Epithelial cell of esophagus (primary cell): Measurements from ENCODE around the gene NFIB.

Experiments used
- DNase-seq: peaks from one replicate; pipeline ENCODE4 v3.0.0; 2010; ENCODE audit warnings: low read depth
- H3K4me3 ChIP-seq: 2 replicates; pipeline ENCODE4 v1.5.1; 2011; ENCODE audit warnings: mild to moderate bottlenecking, low read length, control low read depth
- TF ChIP-seq, protein P1 (sequence below): IDR thresholded peaks from 2 replicates; pipeline ENCODE4 v1.5.1; 2011; ENCODE audit warnings: low read depth, mild to moderate bottlenecking, low read length, control low read depth, inconsistent platforms; ENCODE audit not compliant: insufficient read depth; ENCODE audit errors: missing control alignments

Gene NFIB

DNA sequence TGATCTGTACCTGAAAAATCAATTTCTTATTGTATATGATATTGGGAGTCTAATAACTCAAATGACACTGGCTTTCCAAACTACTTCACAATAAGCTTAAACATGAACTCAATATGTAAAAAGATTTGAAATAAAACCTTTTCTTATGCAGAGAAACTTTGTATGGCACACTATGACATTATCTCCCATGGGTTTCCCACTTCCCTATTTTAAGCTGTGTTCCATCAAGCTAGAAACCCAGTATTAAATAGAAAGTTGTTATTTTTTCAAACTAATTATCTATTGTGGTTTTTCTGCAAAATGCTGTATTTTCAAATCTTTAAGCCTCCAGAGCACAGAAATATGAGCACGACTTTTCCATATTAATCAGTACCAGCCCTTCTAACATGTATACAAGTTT is 174.7 kb downstream of the NFIB start:
- no peak for DNase-seq
- TF ChIP-seq, protein P1, sequence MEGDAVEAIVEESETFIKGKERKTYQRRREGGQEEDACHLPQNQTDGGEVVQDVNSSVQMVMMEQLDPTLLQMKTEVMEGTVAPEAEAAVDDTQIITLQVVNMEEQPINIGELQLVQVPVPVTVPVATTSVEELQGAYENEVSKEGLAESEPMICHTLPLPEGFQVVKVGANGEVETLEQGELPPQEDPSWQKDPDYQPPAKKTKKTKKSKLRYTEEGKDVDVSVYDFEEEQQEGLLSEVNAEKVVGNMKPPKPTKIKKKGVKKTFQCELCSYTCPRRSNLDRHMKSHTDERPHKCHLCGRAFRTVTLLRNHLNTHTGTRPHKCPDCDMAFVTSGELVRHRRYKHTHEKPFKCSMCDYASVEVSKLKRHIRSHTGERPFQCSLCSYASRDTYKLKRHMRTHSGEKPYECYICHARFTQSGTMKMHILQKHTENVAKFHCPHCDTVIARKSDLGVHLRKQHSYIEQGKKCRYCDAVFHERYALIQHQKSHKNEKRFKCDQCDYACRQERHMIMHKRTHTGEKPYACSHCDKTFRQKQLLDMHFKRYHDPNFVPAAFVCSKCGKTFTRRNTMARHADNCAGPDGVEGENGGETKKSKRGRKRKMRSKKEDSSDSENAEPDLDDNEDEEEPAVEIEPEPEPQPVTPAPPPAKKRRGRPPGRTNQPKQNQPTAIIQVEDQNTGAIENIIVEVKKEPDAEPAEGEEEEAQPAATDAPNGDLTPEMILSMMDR, result no peak
- no peak overlapping the region for H3K4me3 ChIP-seq

DNA sequence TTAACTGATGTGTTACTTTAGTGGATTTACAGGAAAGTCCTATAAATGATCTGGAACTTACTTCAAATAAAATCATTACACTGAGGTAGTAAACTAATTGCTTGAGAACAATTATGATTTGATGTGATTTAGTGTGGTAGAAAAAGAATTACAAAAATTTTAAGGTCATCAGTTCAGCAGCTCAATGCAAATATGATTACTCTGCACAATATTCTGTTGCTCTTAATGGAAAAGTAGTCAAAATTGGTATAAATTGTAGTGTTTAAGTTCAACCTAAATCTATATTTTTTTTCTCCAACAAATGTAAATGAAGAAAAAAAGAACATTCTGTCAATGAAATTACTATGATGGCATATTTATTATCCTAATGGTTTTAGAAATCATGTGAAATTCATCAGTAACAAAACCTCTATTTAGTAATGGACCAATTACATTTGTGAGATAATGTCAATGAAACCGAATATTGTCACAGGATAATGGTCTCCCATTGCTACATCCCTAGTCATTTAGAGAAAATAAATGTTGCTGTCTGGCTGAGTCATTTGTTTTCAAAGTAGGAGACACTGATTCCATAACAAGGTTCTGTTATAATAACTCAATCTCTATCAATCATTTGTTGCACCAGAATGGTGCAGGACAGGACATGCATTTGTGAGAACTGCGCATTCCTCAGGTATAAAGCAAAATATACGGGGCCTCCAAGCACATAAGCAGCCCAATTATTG is 177.1 kb downstream of the NFIB start:
- TF ChIP-seq, protein P1, result no peak
- DNase-seq, result peak; percentile 89
- no peak overlapping the region for H3K4me3 ChIP-seq

DNA sequence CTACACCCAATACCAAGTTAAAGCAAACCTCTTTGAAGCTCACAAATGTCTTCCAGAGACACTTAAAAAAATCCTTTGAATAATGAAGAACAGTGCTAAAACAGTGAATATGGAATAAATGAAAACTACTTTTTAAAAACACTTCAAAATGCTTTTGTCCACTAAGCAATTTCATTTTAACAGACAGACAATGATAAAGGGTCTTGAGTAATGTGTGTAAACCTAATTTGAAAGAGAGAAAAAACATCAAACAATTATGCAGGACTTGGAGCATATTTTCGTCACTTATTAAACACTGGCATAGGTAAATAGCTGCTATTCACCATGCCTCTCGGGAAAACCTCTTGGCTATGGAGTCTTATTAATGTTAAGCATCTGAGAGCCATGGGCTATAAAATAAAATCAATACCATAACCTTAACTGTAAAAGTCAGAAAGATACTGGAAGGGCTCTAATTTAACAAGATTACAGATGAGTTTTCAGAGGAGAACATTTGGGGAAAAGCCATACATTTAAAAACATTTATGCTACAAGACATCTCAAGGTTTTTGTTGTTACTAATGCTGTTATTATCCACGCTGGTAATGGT is 177.8 kb downstream of the NFIB start:
- DNase-seq, result no peak

DNA sequence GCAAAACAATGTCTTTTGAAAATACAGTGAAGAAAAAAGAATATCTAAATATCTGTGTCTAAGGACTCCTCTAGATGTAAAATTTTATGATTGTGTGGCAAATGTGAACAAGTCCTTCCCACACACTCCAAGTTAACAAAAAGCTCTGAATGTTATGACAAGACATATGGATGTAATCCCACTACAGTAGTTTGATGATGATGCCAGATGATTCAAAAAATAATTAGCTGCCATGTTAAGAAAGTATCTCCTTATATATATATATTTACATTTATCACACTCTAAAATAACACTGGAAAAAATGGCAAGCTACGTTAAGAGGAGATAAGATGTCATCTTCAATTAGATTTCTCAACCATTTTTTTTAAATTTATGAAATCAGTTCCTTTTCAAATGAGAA is 178.5 kb downstream of the NFIB start:
- H3K4me3 ChIP-seq, result no peak overlapping the region
- TF ChIP-seq, protein P1, result no peak
- DNase-seq, result no peak

More for the DNA sequence above, 177.8 kb downstream of the NFIB start:
- H3K4me3 ChIP-seq, result no peak overlapping the region
- TF ChIP-seq, protein P1, result no peak

DNA sequence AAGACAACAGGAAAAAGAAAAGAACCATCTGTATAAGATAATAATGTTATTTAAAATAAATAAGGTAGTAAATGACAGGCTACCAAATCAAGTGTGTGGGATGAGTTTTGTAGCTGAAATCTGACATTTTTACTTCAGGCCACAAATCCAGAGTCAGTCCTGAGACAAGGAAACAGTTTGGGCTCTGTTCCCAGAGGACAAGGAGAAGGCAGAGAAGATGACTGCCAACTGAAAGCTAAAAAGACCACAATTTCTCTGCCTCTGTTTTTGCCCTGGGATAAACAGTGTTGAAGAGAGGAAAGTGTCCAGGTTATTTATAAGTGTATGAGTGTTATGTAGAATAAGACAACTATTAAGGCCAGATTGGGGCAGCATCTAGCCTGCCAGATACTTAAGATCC is 180.5 kb downstream of the NFIB start:
- DNase-seq, result no peak
- TF ChIP-seq, protein P1, result no peak
- H3K4me3 ChIP-seq, result no peak overlapping the region

DNA sequence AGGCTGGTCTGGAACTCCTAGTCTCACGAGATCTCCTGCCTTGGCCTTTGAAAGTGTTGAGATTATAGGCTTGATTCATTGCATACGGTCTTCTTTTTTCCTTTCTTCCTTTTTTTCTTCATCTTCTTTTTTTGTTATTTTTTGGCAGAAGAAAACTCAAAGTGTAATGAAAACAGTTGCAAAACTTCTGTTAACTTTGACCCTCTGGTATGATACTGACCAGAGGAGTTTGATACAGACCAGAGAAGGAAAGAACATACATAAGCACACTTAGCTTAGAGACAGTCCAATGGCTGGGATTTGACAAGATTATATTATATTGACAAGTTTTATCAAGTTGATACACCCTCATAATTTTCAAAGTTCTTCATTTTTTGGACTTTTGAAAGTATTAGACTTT is 181.2 kb downstream of the NFIB start:
- H3K4me3 ChIP-seq, result no peak overlapping the region
- no peak for DNase-seq
- TF ChIP-seq, protein P1, result no peak
